ENCODE results near the gene EPHB6.

EPHB6 gene

DNA sequence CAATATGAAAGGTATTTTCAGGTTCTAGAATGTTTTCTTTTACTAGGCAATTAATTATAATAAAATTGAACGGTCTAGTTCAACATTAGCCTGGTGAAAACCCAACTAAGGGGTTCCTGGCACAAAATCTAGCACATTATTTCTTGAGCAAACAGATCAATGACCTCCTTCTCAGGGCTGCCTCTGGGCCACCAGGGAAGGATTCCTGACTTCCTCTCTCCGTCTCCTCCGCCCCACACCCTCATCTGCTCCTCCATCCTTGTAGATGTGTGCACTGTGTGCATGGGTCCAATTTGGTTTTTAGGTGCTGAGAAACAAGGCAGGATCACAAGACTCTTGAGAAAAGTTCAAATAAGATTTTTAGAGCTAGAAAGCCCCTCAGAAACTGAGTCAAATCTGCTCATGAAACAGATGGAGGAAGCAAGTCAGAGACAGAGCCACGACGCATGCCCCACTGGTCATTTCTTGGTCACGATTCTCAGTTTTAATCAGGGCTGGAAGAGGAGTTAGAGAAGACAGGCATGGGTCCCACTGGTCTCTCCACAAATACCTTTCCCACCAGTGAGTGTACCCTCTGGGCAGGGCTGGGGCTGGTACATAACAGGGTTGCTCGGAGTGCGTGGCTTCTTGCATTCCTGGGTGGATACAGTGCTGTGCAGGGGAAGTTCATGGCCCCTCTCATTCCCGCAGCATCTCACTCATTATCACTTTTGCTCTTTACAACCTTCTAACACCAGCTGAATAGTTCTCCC lies 26.9 kb downstream of the EPHB6 start:
- DNase-seq, result no peak

DNA sequence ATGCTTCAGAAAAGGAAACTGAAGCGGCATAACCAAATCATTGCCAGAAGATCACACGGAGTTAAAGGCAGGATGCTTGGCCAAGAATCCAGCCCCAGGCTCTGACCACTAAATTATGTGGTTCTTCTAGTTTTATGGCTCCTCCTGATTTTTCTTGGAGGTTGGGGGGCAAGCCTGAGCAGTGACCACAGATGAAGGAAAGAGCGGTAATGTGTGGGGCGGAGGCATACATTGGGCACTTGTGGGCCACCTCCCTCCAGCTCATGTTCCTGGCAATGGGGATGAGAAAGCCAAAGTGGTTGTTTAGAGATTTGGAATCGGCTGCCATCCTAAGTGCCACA lies 27.4 kb downstream of the EPHB6 start:
- DNase-seq, result no peak

GRCh38 chr7:142883145-142883544 lies 28.3 kb downstream of the EPHB6 start:
- no peak for DNase-seq

GRCh38 chr7:142883571-142884285 lies 28.9 kb downstream of the EPHB6 start:
- no peak for DNase-seq

GRCh38 chr7:142884286-142884640 lies 29.4 kb downstream of the EPHB6 start:
- DNase-seq, result no peak

DNA sequence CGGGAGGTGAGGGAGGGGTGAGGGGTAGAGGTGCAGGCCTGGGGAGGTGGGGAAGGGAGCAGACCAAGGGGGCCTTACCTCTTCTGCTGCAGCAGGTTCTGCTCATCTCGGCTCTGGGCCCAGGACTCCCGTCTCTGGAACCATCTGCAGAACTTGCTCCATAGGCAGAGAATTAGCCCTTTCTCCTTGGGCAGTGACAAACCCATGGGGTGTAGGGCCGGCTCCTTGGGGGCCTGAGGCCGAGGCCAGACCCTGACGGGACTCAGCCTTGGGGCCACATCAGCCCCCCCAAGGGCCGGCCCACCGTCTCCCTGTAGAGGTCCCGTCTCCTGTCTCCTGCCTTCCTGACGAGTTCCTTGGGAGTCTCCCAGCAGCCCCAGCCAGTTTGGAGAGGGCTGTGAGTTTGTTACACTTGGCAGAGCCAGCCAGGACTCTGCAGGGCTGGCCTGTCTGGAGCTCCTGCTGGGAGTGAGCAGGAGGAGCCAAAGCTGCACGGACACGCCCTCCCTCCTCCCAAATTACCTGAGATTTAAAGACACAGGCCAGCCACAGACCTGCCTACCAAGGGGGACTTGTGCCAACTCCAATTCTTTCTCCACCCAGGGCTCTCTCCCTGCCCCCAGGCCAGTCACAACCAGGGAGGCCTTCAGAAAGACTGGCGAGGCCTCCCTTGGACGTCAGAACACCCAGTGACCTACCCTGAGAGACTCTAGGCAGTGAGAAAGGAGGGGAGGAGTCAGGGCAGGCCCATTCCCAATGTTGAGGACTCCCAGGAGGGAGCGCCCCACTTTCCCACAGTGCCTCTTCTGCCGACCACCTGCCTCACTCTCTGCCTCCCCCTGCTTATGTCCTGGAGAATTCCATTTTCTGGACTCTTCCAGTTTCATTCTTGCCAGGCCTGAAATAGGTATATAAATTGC lies 30.7 kb downstream of the EPHB6 start, which contains the start of gene TRPV6:
Gene TRPV6, minus strand, starts transcription at position 435 of the 920 bp plus-strand sequence.
- DNase-seq, result no peak

DNA sequence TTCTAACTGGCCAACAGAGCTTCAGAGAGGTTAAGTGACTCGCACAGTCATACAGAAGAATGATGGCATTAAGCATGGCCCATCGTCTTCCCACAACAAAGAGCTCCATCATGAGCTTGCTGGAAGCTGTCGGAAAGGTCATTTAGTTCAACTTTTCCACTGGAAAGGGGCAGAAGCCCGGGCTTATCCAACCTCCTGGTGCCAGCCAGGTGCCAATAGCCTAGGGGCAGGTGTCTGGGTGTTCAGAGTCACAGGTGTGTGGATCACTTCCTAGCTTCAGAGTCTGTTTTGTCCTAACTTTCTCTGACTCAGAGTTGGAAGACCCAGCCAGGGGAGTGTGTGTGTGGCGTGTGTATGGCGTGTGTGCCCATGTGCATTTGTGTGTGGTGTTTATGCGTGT lies 32.0 kb downstream of the EPHB6 start:
- no peak for DNase-seq

DNA sequence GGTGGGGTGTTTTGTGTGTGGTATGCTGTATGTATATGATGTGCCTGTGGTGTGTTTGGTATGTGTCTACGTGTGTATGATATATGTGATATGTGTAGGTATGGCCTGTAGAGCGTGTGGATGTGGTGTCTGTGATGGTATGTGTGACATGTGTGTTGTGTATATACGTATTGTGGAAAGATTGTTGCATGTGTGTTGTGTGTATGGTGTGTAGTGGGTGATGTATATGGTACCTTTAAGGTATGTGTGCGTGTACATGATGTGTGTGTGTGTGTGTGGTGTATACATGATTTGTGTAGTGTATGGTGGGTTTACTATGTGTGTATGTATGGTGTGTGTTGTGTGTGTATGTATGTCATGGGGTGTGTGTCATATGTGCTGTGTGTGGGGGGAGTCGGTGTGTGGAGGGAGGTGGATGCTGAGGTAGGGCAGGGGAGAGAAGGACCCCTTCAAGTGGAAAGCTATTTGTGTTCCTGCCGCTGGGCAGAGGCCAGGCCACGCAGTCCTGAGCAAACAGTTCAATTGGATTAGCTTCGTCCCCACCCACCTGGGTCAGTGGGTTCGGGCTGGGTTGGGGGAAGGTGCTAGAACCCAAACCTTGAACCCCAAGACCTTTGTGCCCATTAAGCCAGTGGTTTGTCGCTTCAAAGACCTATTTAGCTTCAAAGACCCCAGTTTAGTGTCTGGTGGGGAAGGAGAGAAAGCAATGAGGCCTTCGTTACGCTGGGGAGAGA lies 32.6 kb downstream of the EPHB6 start:
- DNase-seq, result no peak

- DNase-seq, result no peak
These were observed 34.9 kb downstream of the EPHB6 start for GRCh38 chr7:142889816-142890215.

DNA sequence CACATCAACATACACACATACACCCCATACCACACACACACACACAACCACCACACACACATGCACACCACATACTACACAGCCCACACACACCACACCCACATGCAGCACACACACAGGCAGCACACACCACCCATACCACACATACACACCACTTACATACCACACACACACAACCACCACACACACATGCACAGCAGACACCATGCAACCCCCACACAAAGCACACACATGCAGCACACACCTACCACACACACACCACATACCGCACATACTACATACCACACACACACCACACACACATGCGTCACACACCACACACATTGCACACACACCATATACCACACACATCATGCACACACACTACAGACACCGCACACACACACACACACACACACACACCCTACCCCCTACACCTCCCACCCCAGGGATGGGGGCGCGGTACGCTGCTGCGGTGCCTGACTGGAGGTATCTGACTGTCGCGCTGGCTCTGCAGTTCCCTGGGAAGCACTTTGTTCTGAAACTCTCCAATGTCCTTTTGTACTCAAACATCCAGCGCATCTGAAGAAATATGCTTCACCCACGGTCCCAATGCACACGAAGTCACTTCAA lies 36.1 kb downstream of the EPHB6 start:
- DNase-seq, result no peak

- no peak for DNase-seq
These were observed 36.7 kb downstream of the EPHB6 start for GRCh38 chr7:142891490-142892082.

GRCh38 chr7:142892951-142893350 lies 38.1 kb downstream of the EPHB6 start:
- no peak for DNase-seq

DNA sequence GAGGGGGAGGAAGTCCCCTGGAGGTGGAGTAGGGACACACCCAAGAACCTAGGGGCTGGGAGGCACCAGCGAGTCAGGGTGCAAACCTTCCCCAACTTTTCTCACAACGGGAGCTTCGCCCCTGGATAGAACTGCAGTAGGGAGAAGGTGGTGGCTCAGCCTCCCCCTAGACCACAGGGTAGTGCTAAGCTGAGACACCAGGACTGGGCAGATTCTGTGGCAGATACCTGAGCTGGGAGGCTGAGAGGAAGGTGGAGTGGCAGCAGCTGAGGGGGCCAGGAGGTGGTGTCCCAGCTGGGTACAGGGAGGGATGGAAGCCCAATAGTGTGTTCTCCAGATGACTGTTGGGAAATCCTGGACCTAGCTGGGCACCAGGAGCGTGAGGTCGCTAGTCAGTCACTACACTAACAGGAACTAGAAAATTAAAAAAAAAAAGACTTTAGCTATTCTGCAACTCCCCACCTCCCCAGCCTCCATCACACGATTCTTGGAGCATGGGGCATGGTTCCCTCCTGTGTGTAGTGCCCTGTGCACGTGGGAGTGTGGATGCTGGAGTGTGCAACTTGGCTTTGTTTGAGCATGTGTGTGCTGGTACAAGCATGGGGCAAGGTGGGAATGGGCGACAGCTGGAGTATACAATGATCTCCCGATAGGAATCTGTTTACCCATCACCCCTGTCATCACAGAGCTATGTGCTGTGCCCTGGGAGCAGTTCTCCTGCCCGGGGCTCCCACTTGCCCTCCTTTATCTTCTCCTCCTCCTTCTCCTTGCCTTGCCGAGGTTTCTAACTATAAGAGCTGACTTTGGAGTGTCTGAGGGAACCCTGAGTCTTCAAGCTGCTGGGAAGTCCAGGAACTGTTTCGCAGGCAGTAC lies 39.5 kb downstream of the EPHB6 start:
- DNase-seq, result no peak

- DNase-seq, result no peak
These were observed 40.2 kb downstream of the EPHB6 start for GRCh38 chr7:142894985-142895593.

GRCh38 chr7:142896151-142896550 lies 41.3 kb downstream of the EPHB6 start:
- no peak for DNase-seq

DNA sequence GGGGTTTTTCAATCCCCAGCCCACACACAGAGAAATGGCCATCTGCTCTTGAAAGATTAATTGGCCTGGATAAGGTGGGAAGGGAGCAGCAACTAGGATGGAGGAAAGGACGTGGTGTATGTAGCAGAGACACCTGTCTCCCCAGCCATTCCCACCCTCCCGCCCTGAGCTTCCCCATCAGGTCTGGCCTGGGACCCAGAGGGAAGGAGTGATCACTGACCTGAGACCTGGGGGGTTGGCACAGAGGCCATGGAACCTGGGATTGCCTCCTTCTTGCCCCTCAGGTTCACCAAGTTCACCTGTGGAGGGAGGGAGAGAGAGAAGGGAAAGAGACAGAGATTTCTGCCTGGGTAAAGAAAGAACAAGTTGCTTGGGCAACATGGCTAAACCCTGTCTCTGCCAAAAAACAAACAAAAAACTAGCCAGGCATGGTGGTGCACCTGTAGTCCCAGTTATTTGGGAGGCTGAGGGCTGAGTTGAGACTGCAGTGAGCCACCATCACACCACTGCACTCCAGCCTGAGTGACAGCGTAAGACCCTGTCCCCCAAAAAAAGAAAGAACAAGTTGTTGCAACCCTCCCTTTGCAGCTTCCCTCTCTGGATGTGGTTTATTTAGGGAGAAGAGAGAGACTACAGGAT lies 42.0 kb downstream of the EPHB6 start:
- DNase-seq, result no peak

DNA sequence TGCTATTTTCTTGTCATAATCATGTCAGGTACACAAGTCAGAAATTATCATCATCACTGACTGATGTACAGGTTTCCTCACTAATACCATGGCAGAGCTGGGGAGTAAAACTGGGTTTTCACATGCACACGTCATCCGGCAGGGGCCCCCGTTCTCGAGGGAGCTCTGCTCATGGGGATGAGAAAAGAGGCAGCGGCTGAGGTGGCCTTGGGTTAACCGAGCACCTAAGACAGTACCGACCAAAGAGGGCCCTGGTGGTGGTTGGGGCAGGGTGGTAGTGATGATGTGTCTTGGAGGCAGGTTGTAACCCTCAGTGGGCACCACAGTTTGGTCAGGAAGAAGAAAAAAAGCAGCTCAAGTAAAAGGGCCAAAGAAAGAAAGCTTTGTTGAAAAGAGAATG lies 42.8 kb downstream of the EPHB6 start:
- DNase-seq, result no peak

GRCh38 chr7:142898377-142899170 lies 43.7 kb downstream of the EPHB6 start:
- DNase-seq, result no peak

- DNase-seq, result no peak
These were observed 44.8 kb downstream of the EPHB6 start for GRCh38 chr7:142899661-142900060.
